ENCODE results near the gene SGCE.
"Not testable (repeated sequence)": the region's sequence is repeated elsewhere in the genome, so short reads cannot be mapped to it uniquely, and the experiment has no call there.

DNA sequence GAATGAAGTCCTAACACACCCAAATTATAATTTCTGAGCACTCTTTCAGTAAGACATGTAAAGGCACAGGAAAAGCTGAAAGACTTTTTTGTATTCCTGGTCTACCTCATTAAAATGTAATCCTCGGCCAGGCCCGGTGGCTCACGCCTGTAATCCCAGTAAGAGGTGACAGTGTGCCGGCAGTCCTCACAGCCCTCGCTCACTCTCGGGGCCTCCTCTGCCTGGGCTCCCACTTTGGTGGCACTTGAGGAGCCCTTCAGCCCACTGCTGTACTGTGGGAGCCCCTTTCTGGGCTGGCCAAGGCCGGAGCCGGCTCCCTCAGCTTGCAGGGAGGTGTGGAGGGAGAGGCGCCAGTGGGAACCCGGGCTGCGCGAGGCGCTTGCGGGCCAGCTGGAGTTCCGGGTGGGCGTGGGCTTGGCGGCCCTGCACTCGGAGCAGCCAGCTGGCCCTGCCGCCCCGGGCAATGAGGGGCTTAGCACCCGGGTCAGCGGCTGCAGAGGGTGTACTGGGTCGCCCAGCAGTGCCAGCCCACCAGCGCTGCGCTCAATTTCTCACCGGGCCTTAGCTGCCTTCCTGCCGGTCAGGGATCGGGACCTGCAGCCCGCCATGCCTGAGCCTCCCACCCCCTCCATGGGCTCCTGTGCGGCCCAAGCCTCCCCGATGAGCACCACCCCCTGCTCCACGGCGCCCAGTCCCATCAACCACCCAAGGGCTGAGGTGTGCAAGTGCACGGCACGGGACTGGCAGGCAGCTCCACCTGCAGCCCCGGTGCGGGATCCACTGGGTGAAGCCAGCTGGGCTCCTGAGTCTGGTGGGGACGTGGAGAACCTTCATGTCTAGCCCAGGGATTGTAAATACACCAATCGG, 49.5 kb upstream of the SGCE start:
- TF ChIP-seq, protein P1, sequence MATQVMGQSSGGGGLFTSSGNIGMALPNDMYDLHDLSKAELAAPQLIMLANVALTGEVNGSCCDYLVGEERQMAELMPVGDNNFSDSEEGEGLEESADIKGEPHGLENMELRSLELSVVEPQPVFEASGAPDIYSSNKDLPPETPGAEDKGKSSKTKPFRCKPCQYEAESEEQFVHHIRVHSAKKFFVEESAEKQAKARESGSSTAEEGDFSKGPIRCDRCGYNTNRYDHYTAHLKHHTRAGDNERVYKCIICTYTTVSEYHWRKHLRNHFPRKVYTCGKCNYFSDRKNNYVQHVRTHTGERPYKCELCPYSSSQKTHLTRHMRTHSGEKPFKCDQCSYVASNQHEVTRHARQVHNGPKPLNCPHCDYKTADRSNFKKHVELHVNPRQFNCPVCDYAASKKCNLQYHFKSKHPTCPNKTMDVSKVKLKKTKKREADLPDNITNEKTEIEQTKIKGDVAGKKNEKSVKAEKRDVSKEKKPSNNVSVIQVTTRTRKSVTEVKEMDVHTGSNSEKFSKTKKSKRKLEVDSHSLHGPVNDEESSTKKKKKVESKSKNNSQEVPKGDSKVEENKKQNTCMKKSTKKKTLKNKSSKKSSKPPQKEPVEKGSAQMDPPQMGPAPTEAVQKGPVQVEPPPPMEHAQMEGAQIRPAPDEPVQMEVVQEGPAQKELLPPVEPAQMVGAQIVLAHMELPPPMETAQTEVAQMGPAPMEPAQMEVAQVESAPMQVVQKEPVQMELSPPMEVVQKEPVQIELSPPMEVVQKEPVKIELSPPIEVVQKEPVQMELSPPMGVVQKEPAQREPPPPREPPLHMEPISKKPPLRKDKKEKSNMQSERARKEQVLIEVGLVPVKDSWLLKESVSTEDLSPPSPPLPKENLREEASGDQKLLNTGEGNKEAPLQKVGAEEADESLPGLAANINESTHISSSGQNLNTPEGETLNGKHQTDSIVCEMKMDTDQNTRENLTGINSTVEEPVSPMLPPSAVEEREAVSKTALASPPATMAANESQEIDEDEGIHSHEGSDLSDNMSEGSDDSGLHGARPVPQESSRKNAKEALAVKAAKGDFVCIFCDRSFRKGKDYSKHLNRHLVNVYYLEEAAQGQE (IDR thresholded peaks at IDR 0.05; ENCODE audit: unreplicated experiment): not testable (repeated sequence)
- not testable (repeated sequence) for TF ChIP-seq NANOG (IDR thresholded peaks at IDR 0.05; ENCODE audit: borderline replicate concordance); EZH2 (IDR thresholded peaks at IDR 0.05; ENCODE audit: low read depth, unreplicated experiment); CREB1 (CRISPR knock-in tag; IDR thresholded peaks at IDR 0.05; ENCODE audit: low read depth)
- TF ChIP-seq, protein P2, sequence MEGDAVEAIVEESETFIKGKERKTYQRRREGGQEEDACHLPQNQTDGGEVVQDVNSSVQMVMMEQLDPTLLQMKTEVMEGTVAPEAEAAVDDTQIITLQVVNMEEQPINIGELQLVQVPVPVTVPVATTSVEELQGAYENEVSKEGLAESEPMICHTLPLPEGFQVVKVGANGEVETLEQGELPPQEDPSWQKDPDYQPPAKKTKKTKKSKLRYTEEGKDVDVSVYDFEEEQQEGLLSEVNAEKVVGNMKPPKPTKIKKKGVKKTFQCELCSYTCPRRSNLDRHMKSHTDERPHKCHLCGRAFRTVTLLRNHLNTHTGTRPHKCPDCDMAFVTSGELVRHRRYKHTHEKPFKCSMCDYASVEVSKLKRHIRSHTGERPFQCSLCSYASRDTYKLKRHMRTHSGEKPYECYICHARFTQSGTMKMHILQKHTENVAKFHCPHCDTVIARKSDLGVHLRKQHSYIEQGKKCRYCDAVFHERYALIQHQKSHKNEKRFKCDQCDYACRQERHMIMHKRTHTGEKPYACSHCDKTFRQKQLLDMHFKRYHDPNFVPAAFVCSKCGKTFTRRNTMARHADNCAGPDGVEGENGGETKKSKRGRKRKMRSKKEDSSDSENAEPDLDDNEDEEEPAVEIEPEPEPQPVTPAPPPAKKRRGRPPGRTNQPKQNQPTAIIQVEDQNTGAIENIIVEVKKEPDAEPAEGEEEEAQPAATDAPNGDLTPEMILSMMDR (conservative IDR thresholded peaks at IDR 0.05; ENCODE audit: low read depth in 2 of 2): not testable (repeated sequence)

All from GM23338 (cell line).